ENCODE measurements around the gene LIX1L. TPM values are rescaled to one million over a fixed set of nuclear protein-coding genes. Genes with fewer than 3 reads are reported as not detected.

The LIX1L gene
- total RNA-seq, 2 experiments from 2014 or later, result 11.6 to 26.3 TPM

GRCh38 chr1:145964328-145965118 is 6.7 kb upstream of the LIX1L start, which contains the start of the genes ANKRD34A and POLR3GL:
ANKRD34A (minus strand) TSS chr1:145964575; CDS start chr1:145961759, 2,816 bp downstream.
POLR3GL (plus strand) TSS chr1:145964690; CDS start chr1:145974866, 10,176 bp downstream.
- H3K9me3 ChIP-seq (ENCODE audit: low read length), result peaks cover 3% of the 10 kb centered on the region; the same call in 1 of the 2 replicates
- TF ChIP-seq EZH2phosphoT487 (IDR thresholded peaks at IDR 0.05; ENCODE audit: borderline replicate concordance, low read depth, low read length), result no peak
- TF ChIP-seq CTCF (conservative IDR thresholded peaks at IDR 0.05; ENCODE audit: low read length), result no peak
- H3K27ac ChIP-seq (ENCODE audit: low read depth, low read length, poor library complexity, severe bottlenecking), result peak within 1 kb of the TSS; percentile 36
- H3K79me2 ChIP-seq (ENCODE audit: insufficient read depth, low read depth, low read length), result peaks cover 6% of the 10 kb centered on the region; the same call in 1 of the 2 replicates
- intact Hi-C loops (cut with micrococcal nuclease; ENCODE audit: unreplicated experiment), result loop anchor here (1.0 kb wide), 1 partner anchor 37 kb away; the partner anchor contains the start of gene RBM8A
- CTCF ChIA-PET (ENCODE audit: unreplicated experiment), result interaction anchor here (0.6 to 1.1 kb wide), 4 partner anchors 33 to 119 kb away, joined by 3 read pairs; partner anchors contain the start of gene NUDT17
- peak within 1 kb of the TSS; percentile 84 for H2AFZ ChIP-seq (ENCODE audit: low read length)
- H4K20me1 ChIP-seq (ENCODE audit: insufficient read depth, low read length), result no peaks in the 10 kb centered on the region
- BruUV-seq (replicated peaks), result TSS peak; percentile 92
- H3K4me3 ChIP-seq (ENCODE audit: low read depth, low read length, poor library complexity, severe bottlenecking), result peak within 1 kb of the TSS; percentile 75
- H3K4me2 ChIP-seq (ENCODE audit: low read length), result peak within 1 kb of the TSS; percentile 96
- DNase-seq (ENCODE audit: low spot score), result peak; percentile 95
- peaks cover 6% of the 10 kb centered on the region for H3K36me3 ChIP-seq (ENCODE audit: insufficient read depth, low read length)
- POLR2A ChIA-PET, result interaction anchor here (0.5 to 5.5 kb wide), 23 partner anchors 10 to 138 kb away, joined by 3 to 58 read pairs (median 4); partner anchors contain the start of genes NUDT17, PIAS3 and RBM8A
- no peaks in the 10 kb centered on the region for H3K9me2 ChIP-seq (ENCODE audit: insufficient read depth, low read length)
- peaks cover 51% of the 10 kb centered on the region for H3K4me1 ChIP-seq (ENCODE audit: insufficient read depth, low read length, poor library complexity, severe bottlenecking)

GRCh38 chr1:145963265-145964019 is 5.6 kb upstream of the LIX1L start:
- intact Hi-C loops (cut with micrococcal nuclease; ENCODE audit: unreplicated experiment), result loop anchor here (1.0 kb wide), 1 partner anchor 36 kb away; the partner anchor contains the start of gene RBM8A
- H3K36me3 ChIP-seq (ENCODE audit: insufficient read depth, low read length), result peaks cover 6% of the 10 kb centered on the region
- CTCF ChIA-PET (ENCODE audit: unreplicated experiment), result no interaction called here
- peaks cover 3% of the 10 kb centered on the region; the same call in 1 of the 2 replicates for H3K9me3 ChIP-seq (ENCODE audit: low read length)
- H4K20me1 ChIP-seq (ENCODE audit: insufficient read depth, low read length), result no peaks in the 10 kb centered on the region
- peak overlapping the region; percentile 96 for H3K4me2 ChIP-seq (ENCODE audit: low read length)
- H3K4me1 ChIP-seq (ENCODE audit: insufficient read depth, low read length, poor library complexity, severe bottlenecking), result peaks cover 61% of the 10 kb centered on the region
- TF ChIP-seq EZH2phosphoT487 (IDR thresholded peaks at IDR 0.05; ENCODE audit: borderline replicate concordance, low read depth, low read length) (no peak), CTCF (conservative IDR thresholded peaks at IDR 0.05; ENCODE audit: low read length) (no peak)
- no peaks in the 10 kb centered on the region for H3K9me2 ChIP-seq (ENCODE audit: insufficient read depth, low read length)
- H3K79me2 ChIP-seq (ENCODE audit: insufficient read depth, low read depth, low read length), result peaks cover 6% of the 10 kb centered on the region; the same call in 1 of the 2 replicates
- peak overlapping the region; percentile 26 for H3K27ac ChIP-seq (ENCODE audit: low read depth, low read length, poor library complexity, severe bottlenecking)
- H2AFZ ChIP-seq (ENCODE audit: low read length), result peak overlapping the region; percentile 27; the same call in 1 of the 2 replicates
- DNase-seq (ENCODE audit: low spot score), result no peak
- no TSS peak for BruUV-seq (replicated peaks)
- H3K4me3 ChIP-seq (ENCODE audit: low read depth, low read length, poor library complexity, severe bottlenecking), result peak overlapping the region; percentile 75
- POLR2A ChIA-PET, result interaction anchor here (0.8 to 5.5 kb wide), 13 partner anchors 9 to 137 kb away, joined by 3 to 58 read pairs (median 6); partner anchors contain the start of genes NUDT17, PIAS3 and RBM8A

Measured in OCI-LY7 (cell line).